Measurements from ENCODE around the gene ATXN1. TPM values are rescaled to one million over a fixed set of nuclear protein-coding genes. Genes with fewer than 3 reads are reported as not detected.

The ATXN1 gene
- total and polyA plus RNA-seq, 2 of the 8 experiments (the other 6 are each of a cell fraction or from before 2014, with no cell fraction given) = 1.6 to 4.0 TPM

DNA sequence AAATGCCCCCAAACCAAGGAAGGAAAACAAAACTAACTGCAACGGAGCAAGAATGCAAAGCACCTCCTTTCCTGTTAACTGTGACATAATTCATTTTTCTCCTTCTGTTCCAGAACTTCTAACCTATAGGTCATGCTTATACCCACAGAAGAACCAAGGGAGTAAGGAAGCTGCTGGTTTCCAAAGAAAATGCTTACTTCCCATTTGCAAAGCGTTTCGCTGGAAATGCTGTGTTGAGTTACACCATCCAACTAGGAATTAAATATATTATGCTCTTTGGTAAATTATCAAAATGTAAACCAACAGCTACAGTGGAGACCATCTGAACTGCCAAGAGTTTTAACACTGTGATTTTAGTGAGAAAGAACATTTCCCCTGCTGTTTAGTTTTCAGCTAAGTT lies 42.9 kb downstream of the ATXN1 start (continued):
- TF ChIP-seq, protein P1, sequence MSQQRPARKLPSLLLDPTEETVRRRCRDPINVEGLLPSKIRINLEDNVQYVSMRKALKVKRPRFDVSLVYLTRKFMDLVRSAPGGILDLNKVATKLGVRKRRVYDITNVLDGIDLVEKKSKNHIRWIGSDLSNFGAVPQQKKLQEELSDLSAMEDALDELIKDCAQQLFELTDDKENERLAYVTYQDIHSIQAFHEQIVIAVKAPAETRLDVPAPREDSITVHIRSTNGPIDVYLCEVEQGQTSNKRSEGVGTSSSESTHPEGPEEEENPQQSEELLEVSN (IDR thresholded peaks at IDR 0.05) = no peak
- TF ChIP-seq GTF2F1 (IDR thresholded peaks at IDR 0.05; ENCODE audit: borderline replicate concordance, low read depth, low read length) (no peak), NRF1 (IDR thresholded peaks at IDR 0.05; ENCODE audit: low read depth, low read length) (no peak), CBX8 (IDR thresholded peaks at IDR 0.05; ENCODE audit: borderline replicate concordance, low read depth, low read length) (no peak), CHD2 (IDR thresholded peaks at IDR 0.05; ENCODE audit: low read length) (no peak)
